HG03064 (cell line): ENCODE measurements around the gene RRP9.
"Not testable (repeated sequence)": the region's sequence is repeated elsewhere in the genome, so short reads cannot be mapped to it uniquely, and the experiment has no call there.

Experiments
- ATAC-seq: cut with Tn5 transposase; IDR thresholded peaks from one replicate; pipeline ENCODE4 v1.9.1; 2021; ENCODE audit warnings: low read depth; ENCODE audit not compliant: unreplicated experiment

The RRP9 gene

GRCh38 chr3:51941798-51942602, at the start of gene RRP9, which contains the start of gene PARP3:
RRP9 (minus strand) TSS chr3:51941904; CDS start chr3:51941867, 37 bp downstream.
PARP3 (plus strand) TSS chr3:51942363; CDS start chr3:51943356, 993 bp downstream.
- ATAC-seq, result peak; percentile 91

GRCh38 chr3:51990501-51990971, 48.8 kb upstream of the RRP9 start:
- not testable (repeated sequence) for ATAC-seq

- ATAC-seq, result no peak
Observed at GRCh38 chr3:51988286-51989146, 46.8 kb upstream of the RRP9 start.

- ATAC-seq, result no peak
Observed at GRCh38 chr3:51987568-51987967, 45.9 kb upstream of the RRP9 start.

- no peak for ATAC-seq
Observed at GRCh38 chr3:51986010-51986947, 44.6 kb upstream of the RRP9 start.

- no peak for ATAC-seq
Observed at GRCh38 chr3:51985063-51985462, 43.4 kb upstream of the RRP9 start.

- ATAC-seq, result no peak
Observed at GRCh38 chr3:51984269-51984647, 42.6 kb upstream of the RRP9 start.

- ATAC-seq, result no peak
Observed at GRCh38 chr3:51983578-51984268, 42.0 kb upstream of the RRP9 start.

- ATAC-seq, result peak; percentile 78
Observed at GRCh38 chr3:51982838-51983577, 41.3 kb upstream of the RRP9 start, which contains the start of gene ACY1. ACY1 (plus strand) TSS chr3:51983535; CDS start chr3:51984065, 530 bp downstream.

GRCh38 chr3:51982352-51982837, 40.7 kb upstream of the RRP9 start:
- peak; percentile 37 for ATAC-seq

- no peak for ATAC-seq
Observed at GRCh38 chr3:51980253-51980652, 38.5 kb upstream of the RRP9 start.

- no peak for ATAC-seq
Observed at GRCh38 chr3:51978143-51978502, 36.4 kb upstream of the RRP9 start.

GRCh38 chr3:51977446-51978142, 35.9 kb upstream of the RRP9 start:
- ATAC-seq, result no peak

GRCh38 chr3:51975852-51976549, 34.3 kb upstream of the RRP9 start:
- no peak for ATAC-seq

GRCh38 chr3:51974963-51975851, 33.5 kb upstream of the RRP9 start, which contains the start of gene ABHD14A:
ABHD14A (plus strand) TSS chr3:51975064; CDS start chr3:51975136, 72 bp downstream.
- peak; percentile 54 for ATAC-seq

GRCh38 chr3:51974277-51974962, 32.7 kb upstream of the RRP9 start:
- ATAC-seq, result no peak
